K562 (cell line): ENCODE data around the gene SLCO6A1.

Experiments used
- ARNT ChIP-seq, 2 experiments: fragments of 450-650 bp; IDR thresholded peaks; 2 replicates each; pipeline ENCODE4 v1.6.1; 2016; ENCODE audit warnings: mild to moderate bottlenecking in 1 of 2
- CTCF ChIP-seq, 3 experiments: IDR thresholded peaks in 2 of 3; conservative IDR thresholded peaks in 1 of 3; 2 replicates each; pipeline ENCODE4 v1.5.1; 2011 to 2012; ENCODE audit warnings: low read length in 3 of 3, mild to moderate bottlenecking in 3 of 3, control low read depth in 2 of 3, improper control_type of control experiment in 1 of 3, inconsistent platforms in 1 of 3, low read depth in 1 of 3, mixed read lengths in 1 of 3, moderate library complexity in 1 of 3; ENCODE audit not compliant: insufficient read depth in 2 of 3
- ELF1 ChIP-seq: fragments of 200-800 bp; sonication (Bioruptor generic); IDR thresholded peaks from 2 replicates; pipeline ENCODE4 v1.6.1; 2016; ENCODE audit warnings: missing genetic modification characterization, missing compliant biosample characterization
- HDAC1 ChIP-seq, 2 experiments: fragments of 450-650 bp; IDR thresholded peaks; 2 replicates each; pipeline ENCODE4 v1.6.1; 2016 to 2017; ENCODE audit warnings: inconsistent platforms in 1 of 2, mild to moderate bottlenecking in 1 of 2, moderate library complexity in 1 of 2
- JUNB ChIP-seq: fragments of 450-650 bp; formaldehyde crosslinking; conservative IDR thresholded peaks from 2 replicates; pipeline ENCODE4 v1.4.0; 2020; ENCODE audit warnings: mild to moderate bottlenecking
- MYNN ChIP-seq, 2 experiments: sonication (generic); formaldehyde crosslinking in 1 of 2; IDR thresholded peaks; 2 replicates each; pipeline versions ENCODE4 v1.5.0 to v1.6.1; 2016 to 2020; ENCODE audit warnings: antibody characterized with exemption in 1 of 2, missing genetic modification reagents in 1 of 2
- SRF ChIP-seq, 2 experiments: fragments of 250-450, 450-650 bp in 1 of 2; sonication (Bioruptor Pico) in 1 of 2; sonication (generic) in 1 of 2; formaldehyde crosslinking; IDR thresholded peaks; 2 replicates each; pipeline versions ENCODE4 v1.5.0 to v1.5.1; 2020 to 2022; ENCODE audit warnings: mild to moderate bottlenecking in 1 of 2, missing genetic modification reagents in 1 of 2
- ZNF354B ChIP-seq: fragments of 250-450 bp; sonication (Bioruptor Pico); IDR thresholded peaks from 2 replicates; pipeline ENCODE4 v1.4.0; 2020
- TF ChIP-seq, protein P1 (sequence below): sonication (generic); formaldehyde crosslinking; IDR thresholded peaks from 2 replicates; pipeline ENCODE4 v1.8.0; 2022; ENCODE audit warnings: missing genetic modification reagents, mild to moderate bottlenecking, moderate library complexity, borderline replicate concordance

DNA sequence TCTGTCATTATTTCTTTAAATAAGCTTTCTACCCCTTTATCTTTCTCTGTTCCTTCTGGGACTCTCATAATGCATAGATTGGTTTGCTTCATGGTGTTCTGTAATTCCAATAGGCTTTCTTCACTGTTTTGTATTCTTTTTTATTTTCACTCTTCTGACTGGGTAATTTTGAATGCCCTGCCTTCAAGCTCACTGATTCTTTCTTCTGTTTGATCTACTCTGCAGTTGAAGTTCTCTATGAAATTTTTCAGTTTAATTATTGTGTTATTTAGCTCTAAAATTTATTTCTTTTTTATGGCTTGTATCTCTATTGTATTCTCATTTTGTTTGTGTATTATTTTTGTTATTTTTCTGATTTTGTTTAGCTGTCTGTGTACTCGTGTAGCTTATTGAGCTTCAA lies 113.4 kb downstream of the SLCO6A1 start:
- TF ChIP-seq JUNB (no peak), HDAC1 (IDR thresholded peaks at IDR 0.05) (no peak), MYNN (IDR thresholded peaks at IDR 0.05) (no peak), MYNN (CRISPR knock-in tag; IDR thresholded peaks at IDR 0.05) (no peak), ELF1 (tag) (no peak), SRF (CRISPR knock-in tag; IDR thresholded peaks at IDR 0.05) (no peak), ARNT (IDR thresholded peaks at IDR 0.05) (no peak), ZNF354B (CRISPR knock-in tag) (no peak), CTCF (IDR thresholded peaks at IDR 0.05 in 2 of 3, conservative IDR thresholded peaks at IDR 0.05 in 1 of 3; ENCODE audit: insufficient read depth in 2 of 3, low read depth in 1 of 3, low read length in 3 of 3) (no peak)
- TF ChIP-seq, protein P1, sequence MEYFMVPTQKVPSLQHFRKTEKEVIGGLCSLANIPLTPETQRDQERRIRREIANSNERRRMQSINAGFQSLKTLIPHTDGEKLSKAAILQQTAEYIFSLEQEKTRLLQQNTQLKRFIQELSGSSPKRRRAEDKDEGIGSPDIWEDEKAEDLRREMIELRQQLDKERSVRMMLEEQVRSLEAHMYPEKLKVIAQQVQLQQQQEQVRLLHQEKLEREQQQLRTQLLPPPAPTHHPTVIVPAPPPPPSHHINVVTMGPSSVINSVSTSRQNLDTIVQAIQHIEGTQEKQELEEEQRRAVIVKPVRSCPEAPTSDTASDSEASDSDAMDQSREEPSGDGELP (CRISPR knock-in tag): no peak
